ENCODE measurements around the gene SEZ6. TPM values are rescaled to one million over a fixed set of nuclear protein-coding genes. Genes with fewer than 3 reads are reported as not detected.
A peak's percentile ranks its signal among the peaks of the same experiment; 100 is the strongest.

Gene SEZ6
- total RNA-seq, 2 donors from 2014 or later = 0.20 TPM; not detected in 1

DNA sequence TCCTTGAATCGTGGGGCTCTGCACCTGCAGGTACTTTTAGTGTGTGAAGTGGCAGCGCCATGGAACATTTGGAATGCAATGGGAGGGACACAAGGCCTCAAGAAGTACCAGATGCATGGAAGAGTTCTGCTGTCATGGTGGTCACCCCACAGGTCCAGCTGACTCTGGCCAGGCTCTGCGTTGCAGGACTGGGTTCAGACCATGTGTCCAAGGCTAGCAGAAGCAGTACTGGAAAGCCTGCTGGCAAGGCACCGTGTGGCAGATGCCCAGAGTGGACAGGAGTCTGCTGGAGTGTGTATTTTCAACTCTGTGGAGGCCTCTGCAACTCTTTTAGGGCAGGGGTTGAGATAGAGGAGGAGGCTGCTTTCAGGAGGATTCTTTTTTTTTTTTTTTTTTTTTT, 39.2 kb upstream of the SEZ6 start:
- Mint-ChIP-seq H3K36me3 (ENCODE audit: low read depth) (no peaks in the 10 kb centered on the region), H3K4me1 (peaks cover 45% of the 10 kb centered on the region), H3K9me3 (no peaks in the 10 kb centered on the region), H3K27ac (no peak overlapping the region), H3K27me3 (ENCODE audit: insufficient read depth) (no peaks in the 10 kb centered on the region), H3K4me3 (no peak overlapping the region)
- Histone ChIP-seq H3K9me3 (ENCODE audit: control insufficient read depth, low read length) (no peaks in the 10 kb centered on the region), H3K27ac (ENCODE audit: low read depth, low read length) (no peak overlapping the region), H3K4me3 (ENCODE audit: low read length) (no peak overlapping the region), H3K4me1 (ENCODE audit: control insufficient read depth, insufficient read depth, low read length) (peaks cover 17% of the 10 kb centered on the region), H3K9ac (ENCODE audit: extremely low read depth, low read length, poor library complexity, severe bottlenecking) (no peak overlapping the region), H3K27me3 (ENCODE audit: control insufficient read depth, insufficient read depth, low read length, poor library complexity, severe bottlenecking) (no peaks in the 10 kb centered on the region), H3K36me3 (ENCODE audit: control insufficient read depth, insufficient read depth, low read length) (no peaks in the 10 kb centered on the region)
- 95 to 97% methylated on average over 3 to 4 of the region's 4 CpGs for WGBS, 2 experiments (ENCODE audit: insufficient coverage in 1 of 2, insufficient read length in 1 of 2)
- no peak for DNase-seq
- TF ChIP-seq, protein P1, sequence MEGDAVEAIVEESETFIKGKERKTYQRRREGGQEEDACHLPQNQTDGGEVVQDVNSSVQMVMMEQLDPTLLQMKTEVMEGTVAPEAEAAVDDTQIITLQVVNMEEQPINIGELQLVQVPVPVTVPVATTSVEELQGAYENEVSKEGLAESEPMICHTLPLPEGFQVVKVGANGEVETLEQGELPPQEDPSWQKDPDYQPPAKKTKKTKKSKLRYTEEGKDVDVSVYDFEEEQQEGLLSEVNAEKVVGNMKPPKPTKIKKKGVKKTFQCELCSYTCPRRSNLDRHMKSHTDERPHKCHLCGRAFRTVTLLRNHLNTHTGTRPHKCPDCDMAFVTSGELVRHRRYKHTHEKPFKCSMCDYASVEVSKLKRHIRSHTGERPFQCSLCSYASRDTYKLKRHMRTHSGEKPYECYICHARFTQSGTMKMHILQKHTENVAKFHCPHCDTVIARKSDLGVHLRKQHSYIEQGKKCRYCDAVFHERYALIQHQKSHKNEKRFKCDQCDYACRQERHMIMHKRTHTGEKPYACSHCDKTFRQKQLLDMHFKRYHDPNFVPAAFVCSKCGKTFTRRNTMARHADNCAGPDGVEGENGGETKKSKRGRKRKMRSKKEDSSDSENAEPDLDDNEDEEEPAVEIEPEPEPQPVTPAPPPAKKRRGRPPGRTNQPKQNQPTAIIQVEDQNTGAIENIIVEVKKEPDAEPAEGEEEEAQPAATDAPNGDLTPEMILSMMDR (conservative IDR thresholded peaks at IDR 0.05) = no peak

- TF ChIP-seq, protein P1 (conservative IDR thresholded peaks at IDR 0.05) = no peak
- H3K9me3 Mint-ChIP-seq = no peaks in the 10 kb centered on the region
- Histone ChIP-seq H3K36me3 (ENCODE audit: control insufficient read depth, insufficient read depth, low read length) (no peaks in the 10 kb centered on the region), H3K27ac (ENCODE audit: low read depth, low read length) (peak overlapping the region; percentile 95), H3K4me3 (ENCODE audit: low read length) (no peak overlapping the region), H3K9ac (ENCODE audit: extremely low read depth, low read length, poor library complexity, severe bottlenecking) (no peak overlapping the region), H3K4me1 (ENCODE audit: control insufficient read depth, insufficient read depth, low read length) (peaks cover 18% of the 10 kb centered on the region), H3K9me3 (ENCODE audit: control insufficient read depth, low read length) (no peaks in the 10 kb centered on the region), H3K27me3 (ENCODE audit: control insufficient read depth, insufficient read depth, low read length, poor library complexity, severe bottlenecking) (no peaks in the 10 kb centered on the region)
- DNase-seq = no peak
- no peak overlapping the region for H3K4me3 Mint-ChIP-seq
- 83 to 91% methylated on average over 1 to 3 of the region's 3 CpGs for WGBS, 2 experiments (ENCODE audit: insufficient coverage in 1 of 2, insufficient read length in 1 of 2)
- H3K36me3 Mint-ChIP-seq (ENCODE audit: low read depth) = no peaks in the 10 kb centered on the region
- H3K27me3 Mint-ChIP-seq (ENCODE audit: insufficient read depth) = no peaks in the 10 kb centered on the region
- no peak overlapping the region for H3K27ac Mint-ChIP-seq
- H3K4me1 Mint-ChIP-seq = peaks cover 43% of the 10 kb centered on the region
Measured at GRCh38 chr17:29043539-29044145, 37.8 kb upstream of the SEZ6 start.

DNA sequence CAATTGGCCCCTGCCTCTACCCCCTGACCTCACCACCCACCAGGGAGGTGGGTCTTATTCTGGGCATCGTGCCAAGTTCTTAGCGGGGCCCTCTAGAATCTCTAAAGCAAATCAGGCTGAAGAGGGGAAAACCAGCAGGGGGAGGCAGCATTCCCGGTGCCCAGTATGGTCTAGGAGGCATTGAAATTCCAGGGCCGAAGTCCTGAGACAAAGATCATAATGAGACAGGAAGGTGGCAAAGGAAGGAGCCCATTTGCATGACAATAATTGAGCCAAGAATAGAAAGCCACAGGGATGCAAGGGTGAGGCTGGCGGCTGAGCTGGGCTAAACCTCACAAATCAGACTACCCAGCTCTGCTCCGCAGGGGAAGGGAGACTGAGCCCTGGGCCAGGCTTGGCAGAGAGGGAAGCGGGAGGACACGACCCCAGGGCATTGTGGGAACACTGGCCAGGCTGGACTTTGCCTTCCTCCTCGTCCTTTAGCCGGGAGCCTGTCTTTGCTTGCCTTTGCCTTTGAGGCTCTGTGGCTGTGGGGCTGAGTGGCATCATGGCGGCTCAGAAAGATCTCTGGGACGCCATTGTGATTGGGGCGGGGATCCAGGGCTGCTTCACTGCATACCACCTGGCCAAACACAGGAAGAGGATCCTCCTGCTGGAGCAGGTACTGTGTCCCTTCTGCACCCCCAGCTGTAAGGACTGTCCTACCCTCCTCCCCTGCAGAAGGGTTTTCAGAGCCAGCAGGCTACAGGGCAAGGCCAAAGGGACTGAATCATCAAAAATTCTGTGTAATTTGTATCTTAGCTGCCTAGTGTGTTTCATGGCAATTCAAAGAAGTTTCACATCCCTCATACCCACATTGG, 37.1 kb upstream of the SEZ6 start, which contains the start of gene PIPOX:
PIPOX (plus strand) TSS at position 463 of the 860 bp plus-strand sequence; CDS start at position 548, 85 bp downstream.
- TF ChIP-seq, protein P1 (conservative IDR thresholded peaks at IDR 0.05) = peak; percentile 68
- Histone ChIP-seq H3K36me3 (ENCODE audit: control insufficient read depth, insufficient read depth, low read length) (no peaks in the 10 kb centered on the region), H3K4me3 (ENCODE audit: low read length) (no peak within 1 kb of the TSS), H3K27me3 (ENCODE audit: control insufficient read depth, insufficient read depth, low read length, poor library complexity, severe bottlenecking) (no peaks in the 10 kb centered on the region), H3K9ac (ENCODE audit: extremely low read depth, low read length, poor library complexity, severe bottlenecking) (no peak within 1 kb of the TSS), H3K4me1 (ENCODE audit: control insufficient read depth, insufficient read depth, low read length) (peaks cover 21% of the 10 kb centered on the region), H3K27ac (ENCODE audit: low read depth, low read length) (peak within 1 kb of the TSS; percentile 95), H3K9me3 (ENCODE audit: control insufficient read depth, low read length) (no peaks in the 10 kb centered on the region)
- Mint-ChIP-seq H3K27me3 (ENCODE audit: insufficient read depth) (no peaks in the 10 kb centered on the region), H3K9me3 (no peaks in the 10 kb centered on the region), H3K4me3 (no peak within 1 kb of the TSS), H3K4me1 (peaks cover 39% of the 10 kb centered on the region), H3K27ac (peak within 1 kb of the TSS; percentile 80), H3K36me3 (ENCODE audit: low read depth) (no peaks in the 10 kb centered on the region)
- WGBS, 2 experiments (ENCODE audit: insufficient coverage in 1 of 2, insufficient read length in 1 of 2) = 31 to 50% methylated on average over 8 to 13 of the region's 13 CpGs
- DNase-seq = peak; percentile 94

All from endodermal cell (in vitro differentiated cells).